Liver (tissue), 9 donors: ENCODE data around the gene SNX1. TPM values are rescaled to one million over a fixed set of nuclear protein-coding genes. Genes with fewer than 3 reads are reported as not detected.

Experiments used
- DNase-seq: peaks from one replicate; pipeline ENCODE4 v3.0.0-alpha.2; 2017; ENCODE audit warnings: low spot score
- H3K27ac ChIP-seq, 2 donors: one replicate each; pipeline ENCODE4 v1.7.0; 2013; ENCODE audit warnings: inconsistent platforms in 2 of 2, low read length in 2 of 2, control low read depth in 1 of 2, low read depth in 1 of 2, mild to moderate bottlenecking in 1 of 2
- H3K27me3 ChIP-seq, 4 donors: one replicate each; pipeline versions ENCODE4 v1.6.1 to v1.7.0; 2013; ENCODE audit warnings: low read length in 3 of 4, inconsistent platforms in 1 of 4, mild to moderate bottlenecking in 1 of 4, moderate library complexity in 1 of 4; ENCODE audit not compliant: control insufficient read depth in 4 of 4, insufficient read depth in 4 of 4
- H3K36me3 ChIP-seq, 4 donors: one replicate each; pipeline versions ENCODE4 v1.6.1 to v1.7.0; 2013; ENCODE audit warnings: low read length in 3 of 4, mild to moderate bottlenecking in 3 of 4, low read depth in 1 of 4, moderate library complexity in 1 of 4; ENCODE audit not compliant: control insufficient read depth in 4 of 4, insufficient read depth in 3 of 4
- H3K4me1 ChIP-seq, 4 donors: one replicate each; pipeline versions ENCODE4 v1.6.1 to v1.7.0; 2013; ENCODE audit warnings: low read length in 3 of 4, mild to moderate bottlenecking in 3 of 4, moderate library complexity in 1 of 4; ENCODE audit not compliant: control insufficient read depth in 4 of 4, insufficient read depth in 4 of 4
- H3K4me3 ChIP-seq, 3 donors: one replicate each; pipeline versions ENCODE4 v1.6.1 to v1.7.0; 2013; ENCODE audit warnings: low read length in 3 of 3, control low read depth in 1 of 3, low read depth in 1 of 3, mild to moderate bottlenecking in 1 of 3
- H3K9ac ChIP-seq, 2 donors: one replicate each; pipeline ENCODE4 v1.7.0; 2013; ENCODE audit warnings: low read length in 2 of 2, mild to moderate bottlenecking in 2 of 2, moderate library complexity in 2 of 2, control low read depth in 1 of 2, low read depth in 1 of 2
- H3K9me3 ChIP-seq, 4 donors: one replicate each; pipeline versions ENCODE4 v1.6.1 to v1.7.0; 2013; ENCODE audit warnings: low read length in 3 of 4; ENCODE audit not compliant: control insufficient read depth in 4 of 4
- EGR1 ChIP-seq, 2 donors: IDR thresholded peaks; 2 replicates each; pipeline ENCODE4 v1.6.1; 2016 to 2018; ENCODE audit warnings: antibody characterized with exemption in 2 of 2, low read depth in 2 of 2
- FOXA1 ChIP-seq: IDR thresholded peaks from 2 replicates; pipeline ENCODE4 v1.6.1; 2016; ENCODE audit warnings: antibody characterized with exemption
- FOXA2 ChIP-seq: IDR thresholded peaks from 2 replicates; pipeline ENCODE4 v1.6.1; 2016; ENCODE audit warnings: antibody characterized with exemption
- GABPA ChIP-seq, 2 donors: IDR thresholded peaks in 1 of 2; conservative IDR thresholded peaks in 1 of 2; 2 replicates each; pipeline ENCODE4 v1.6.1; 2016; ENCODE audit warnings: antibody characterized with exemption in 2 of 2, mild to moderate bottlenecking in 1 of 2, moderate library complexity in 1 of 2
- HNF4A ChIP-seq, 2 donors: conservative IDR thresholded peaks; 2 replicates each; pipeline ENCODE4 v1.6.1; 2016; ENCODE audit warnings: antibody characterized with exemption in 2 of 2, mild to moderate bottlenecking in 2 of 2
- HNF4G ChIP-seq: IDR thresholded peaks from 2 replicates; pipeline ENCODE4 v1.6.1; 2016; ENCODE audit warnings: antibody characterized with exemption
- JUND ChIP-seq, 2 donors: IDR thresholded peaks; 2 replicates each; pipeline ENCODE4 v1.6.1; 2016; ENCODE audit warnings: antibody characterized with exemption in 2 of 2
- MAX ChIP-seq: IDR thresholded peaks from 2 replicates; pipeline ENCODE4 v1.6.1; 2016; ENCODE audit warnings: antibody characterized with exemption
- NR2F2 ChIP-seq: IDR thresholded peaks from 2 replicates; pipeline ENCODE4 v1.6.1; 2016; ENCODE audit warnings: antibody characterized with exemption
- RAD21 ChIP-seq, 2 donors: IDR thresholded peaks; 2 replicates each; pipeline ENCODE4 v1.6.1; 2016; ENCODE audit warnings: antibody characterized with exemption in 2 of 2, mild to moderate bottlenecking in 2 of 2
- RXRA ChIP-seq, 2 donors: IDR thresholded peaks; 2 replicates each; pipeline ENCODE4 v1.6.1; 2017 to 2018; ENCODE audit warnings: antibody characterized with exemption in 2 of 2, mild to moderate bottlenecking in 1 of 2
- SP1 ChIP-seq: IDR thresholded peaks from 2 replicates; pipeline ENCODE4 v1.6.1; 2018; ENCODE audit warnings: antibody characterized with exemption, mild to moderate bottlenecking
- TAF1 ChIP-seq: conservative IDR thresholded peaks from 2 replicates; pipeline ENCODE4 v1.6.1; 2016; ENCODE audit warnings: antibody characterized with exemption, mild to moderate bottlenecking
- YY1 ChIP-seq: IDR thresholded peaks from 2 replicates; pipeline ENCODE4 v1.6.1; 2016; ENCODE audit warnings: antibody characterized with exemption, mild to moderate bottlenecking
- ZBTB33 ChIP-seq: IDR thresholded peaks from 2 replicates; pipeline ENCODE4 v1.6.1; 2016; ENCODE audit warnings: antibody characterized with exemption
- WGBS: extraction: QIAGEN DNeasy Blood & Tissue Kit; methylation state at CpG from one replicate; pipeline ENCODE4 v1.1.7; 2013; 5-methylcytosine and 5-hydroxymethylcytosine counted together
- polyA plus RNA-seq, 2 donors: library from polyadenylated mRNA; stranded (reverse) in 1 of 2; unstranded in 1 of 2; fragments of 200-250 nt in 1 of 2; fragments of >200 nt in 1 of 2; fragmentation: Nextera tagmentation in 1 of 2; extraction: Ambion mirVana in 1 of 2; gene quantifications; one replicate each; pipeline versions ENCODE4 v1.2.1 to v1.2.3, GENCODE V29; 2013 to 2015
- total RNA-seq, 2 donors: library from RNA; depleted of rRNA; stranded (reverse); fragments of >200 nt; gene quantifications; one replicate each; pipeline ENCODE4 v1.2.3, GENCODE V29; 2014
- TF ChIP-seq, protein P1 (sequence below): fragments of 150-350 bp; IDR thresholded peaks from 2 replicates; pipeline ENCODE4 v1.5.1; 2017; ENCODE audit warnings: improper control_type of control experiment, low read depth, low read length; ENCODE audit not compliant: missing input control
- TF ChIP-seq, protein P2 (sequence below): IDR thresholded peaks from 2 replicates; pipeline ENCODE4 v1.6.1; 2016; ENCODE audit warnings: antibody characterized with exemption, mild to moderate bottlenecking
- TF ChIP-seq, protein P3 (sequence below): IDR thresholded peaks from 2 replicates; pipeline ENCODE4 v1.6.1; 2016; ENCODE audit warnings: antibody characterized with exemption
- donor health status: healthy.
- donor health status: healthy.
- donor health status: healthy.
- donor health status: healthy.
- donor health status: healthy.

Gene SNX1
- total and polyA plus RNA-seq, 4 donors, result 40.0 to 67.4 (median 45.0) TPM

DNA sequence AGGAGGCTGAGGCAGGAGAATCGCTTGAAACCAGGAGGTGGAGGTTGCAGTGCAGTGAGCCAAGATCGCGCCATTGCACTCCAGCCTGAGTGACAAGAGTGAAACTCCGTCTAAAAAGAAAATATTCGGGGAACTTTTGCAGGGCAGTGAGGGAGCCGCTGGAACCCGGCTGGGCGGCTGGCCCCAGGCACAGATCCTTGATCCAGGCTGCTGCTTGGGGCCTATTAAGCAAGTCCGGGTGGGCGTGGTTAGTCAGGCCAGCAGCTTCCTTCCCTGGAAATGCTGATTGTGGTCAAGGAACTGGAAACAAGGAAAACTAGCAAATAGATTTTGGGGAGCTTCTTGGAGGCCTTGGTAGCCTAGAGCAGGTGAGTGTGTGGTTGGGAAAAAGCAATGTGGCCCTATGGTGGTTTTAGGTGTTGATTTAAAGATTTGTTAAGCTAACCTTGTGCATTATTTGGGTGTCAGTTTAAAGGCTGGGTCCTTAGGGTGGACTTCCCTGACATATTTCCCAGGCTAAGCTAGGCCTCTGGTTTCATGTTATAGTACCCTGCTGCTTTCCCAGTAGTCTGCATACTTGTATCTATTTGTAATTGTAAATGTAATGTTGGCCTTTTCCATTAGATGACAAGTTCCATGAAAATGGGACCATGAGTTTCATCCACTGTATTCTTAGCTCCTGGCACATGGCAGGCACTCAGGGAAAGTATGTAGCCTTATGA is 38.0 kb downstream of the SNX1 start:
- no peaks in the 10 kb centered on the region for H3K9me3 ChIP-seq
- 91% methylated on average over 10 of the region's 10 CpGs for WGBS
- no peak for TF ChIP-seq NR2F2
- TF ChIP-seq, protein P1, sequence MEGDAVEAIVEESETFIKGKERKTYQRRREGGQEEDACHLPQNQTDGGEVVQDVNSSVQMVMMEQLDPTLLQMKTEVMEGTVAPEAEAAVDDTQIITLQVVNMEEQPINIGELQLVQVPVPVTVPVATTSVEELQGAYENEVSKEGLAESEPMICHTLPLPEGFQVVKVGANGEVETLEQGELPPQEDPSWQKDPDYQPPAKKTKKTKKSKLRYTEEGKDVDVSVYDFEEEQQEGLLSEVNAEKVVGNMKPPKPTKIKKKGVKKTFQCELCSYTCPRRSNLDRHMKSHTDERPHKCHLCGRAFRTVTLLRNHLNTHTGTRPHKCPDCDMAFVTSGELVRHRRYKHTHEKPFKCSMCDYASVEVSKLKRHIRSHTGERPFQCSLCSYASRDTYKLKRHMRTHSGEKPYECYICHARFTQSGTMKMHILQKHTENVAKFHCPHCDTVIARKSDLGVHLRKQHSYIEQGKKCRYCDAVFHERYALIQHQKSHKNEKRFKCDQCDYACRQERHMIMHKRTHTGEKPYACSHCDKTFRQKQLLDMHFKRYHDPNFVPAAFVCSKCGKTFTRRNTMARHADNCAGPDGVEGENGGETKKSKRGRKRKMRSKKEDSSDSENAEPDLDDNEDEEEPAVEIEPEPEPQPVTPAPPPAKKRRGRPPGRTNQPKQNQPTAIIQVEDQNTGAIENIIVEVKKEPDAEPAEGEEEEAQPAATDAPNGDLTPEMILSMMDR, result no peak
- no peak for TF ChIP-seq HNF4G
- TF ChIP-seq SP1, result no peak
- no peak for TF ChIP-seq RXRA (IDR thresholded peaks at IDR 0.05)
- no peak for TF ChIP-seq ZBTB33
- no peak for TF ChIP-seq EGR1 (IDR thresholded peaks at IDR 0.05; ENCODE audit: low read depth in 2 of 2)
- no peak for TF ChIP-seq FOXA1
- TF ChIP-seq JUND (IDR thresholded peaks at IDR 0.05), result no peak
- no peak for TF ChIP-seq MAX
- no peak for TF ChIP-seq FOXA2
- TF ChIP-seq YY1, result no peak
- TF ChIP-seq RAD21 (IDR thresholded peaks at IDR 0.05), result no peak
- TF ChIP-seq, protein P2, sequence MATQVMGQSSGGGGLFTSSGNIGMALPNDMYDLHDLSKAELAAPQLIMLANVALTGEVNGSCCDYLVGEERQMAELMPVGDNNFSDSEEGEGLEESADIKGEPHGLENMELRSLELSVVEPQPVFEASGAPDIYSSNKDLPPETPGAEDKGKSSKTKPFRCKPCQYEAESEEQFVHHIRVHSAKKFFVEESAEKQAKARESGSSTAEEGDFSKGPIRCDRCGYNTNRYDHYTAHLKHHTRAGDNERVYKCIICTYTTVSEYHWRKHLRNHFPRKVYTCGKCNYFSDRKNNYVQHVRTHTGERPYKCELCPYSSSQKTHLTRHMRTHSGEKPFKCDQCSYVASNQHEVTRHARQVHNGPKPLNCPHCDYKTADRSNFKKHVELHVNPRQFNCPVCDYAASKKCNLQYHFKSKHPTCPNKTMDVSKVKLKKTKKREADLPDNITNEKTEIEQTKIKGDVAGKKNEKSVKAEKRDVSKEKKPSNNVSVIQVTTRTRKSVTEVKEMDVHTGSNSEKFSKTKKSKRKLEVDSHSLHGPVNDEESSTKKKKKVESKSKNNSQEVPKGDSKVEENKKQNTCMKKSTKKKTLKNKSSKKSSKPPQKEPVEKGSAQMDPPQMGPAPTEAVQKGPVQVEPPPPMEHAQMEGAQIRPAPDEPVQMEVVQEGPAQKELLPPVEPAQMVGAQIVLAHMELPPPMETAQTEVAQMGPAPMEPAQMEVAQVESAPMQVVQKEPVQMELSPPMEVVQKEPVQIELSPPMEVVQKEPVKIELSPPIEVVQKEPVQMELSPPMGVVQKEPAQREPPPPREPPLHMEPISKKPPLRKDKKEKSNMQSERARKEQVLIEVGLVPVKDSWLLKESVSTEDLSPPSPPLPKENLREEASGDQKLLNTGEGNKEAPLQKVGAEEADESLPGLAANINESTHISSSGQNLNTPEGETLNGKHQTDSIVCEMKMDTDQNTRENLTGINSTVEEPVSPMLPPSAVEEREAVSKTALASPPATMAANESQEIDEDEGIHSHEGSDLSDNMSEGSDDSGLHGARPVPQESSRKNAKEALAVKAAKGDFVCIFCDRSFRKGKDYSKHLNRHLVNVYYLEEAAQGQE, result no peak
- TF ChIP-seq, protein P3, sequence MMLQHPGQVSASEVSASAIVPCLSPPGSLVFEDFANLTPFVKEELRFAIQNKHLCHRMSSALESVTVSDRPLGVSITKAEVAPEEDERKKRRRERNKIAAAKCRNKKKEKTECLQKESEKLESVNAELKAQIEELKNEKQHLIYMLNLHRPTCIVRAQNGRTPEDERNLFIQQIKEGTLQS, result no peak
- no peak for TF ChIP-seq TAF1
- no peak for TF ChIP-seq HNF4A (conservative IDR thresholded peaks at IDR 0.05)
- TF ChIP-seq GABPA (IDR thresholded peaks at IDR 0.05 in 1 of 2, conservative IDR thresholded peaks at IDR 0.05 in 1 of 2), result no peak

More for the DNA sequence above, 38.0 kb downstream of the SNX1 start:
- H3K4me1 ChIP-seq, result no peaks in the 10 kb centered on the region
- H3K27me3 ChIP-seq, result no peaks in the 10 kb centered on the region
- H3K4me3 ChIP-seq, result no peak overlapping the region
- no peak for DNase-seq
- no peak overlapping the region for H3K9ac ChIP-seq
- H3K27ac ChIP-seq, result no peak overlapping the region
- peaks cover 25 to 87% (median 75%) of the 10 kb centered on the region in 4 donors for H3K36me3 ChIP-seq
